ENCODE measurements around the gene MAP3K6.

DNA sequence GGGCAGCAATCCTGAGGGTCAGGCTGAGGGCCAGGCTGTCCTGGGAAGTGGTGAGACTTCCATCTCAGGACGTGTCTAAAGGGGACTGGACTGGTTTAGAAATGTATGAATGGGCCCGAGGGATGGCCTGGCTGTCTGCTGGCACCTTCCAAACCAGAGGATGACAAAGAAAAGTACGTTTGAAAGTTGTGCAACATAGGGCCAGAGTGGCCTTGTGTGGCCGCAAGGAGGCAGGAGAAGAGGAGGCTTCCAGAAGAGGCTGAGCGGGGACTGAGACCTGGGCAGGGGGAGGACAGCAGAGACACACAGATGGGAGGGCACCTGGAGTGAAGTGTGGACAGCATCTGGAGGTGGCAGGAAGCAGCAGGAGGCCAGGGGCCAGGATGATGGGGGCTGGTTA, 27.5 kb downstream of the MAP3K6 start:
- TF ChIP-seq, protein P1, sequence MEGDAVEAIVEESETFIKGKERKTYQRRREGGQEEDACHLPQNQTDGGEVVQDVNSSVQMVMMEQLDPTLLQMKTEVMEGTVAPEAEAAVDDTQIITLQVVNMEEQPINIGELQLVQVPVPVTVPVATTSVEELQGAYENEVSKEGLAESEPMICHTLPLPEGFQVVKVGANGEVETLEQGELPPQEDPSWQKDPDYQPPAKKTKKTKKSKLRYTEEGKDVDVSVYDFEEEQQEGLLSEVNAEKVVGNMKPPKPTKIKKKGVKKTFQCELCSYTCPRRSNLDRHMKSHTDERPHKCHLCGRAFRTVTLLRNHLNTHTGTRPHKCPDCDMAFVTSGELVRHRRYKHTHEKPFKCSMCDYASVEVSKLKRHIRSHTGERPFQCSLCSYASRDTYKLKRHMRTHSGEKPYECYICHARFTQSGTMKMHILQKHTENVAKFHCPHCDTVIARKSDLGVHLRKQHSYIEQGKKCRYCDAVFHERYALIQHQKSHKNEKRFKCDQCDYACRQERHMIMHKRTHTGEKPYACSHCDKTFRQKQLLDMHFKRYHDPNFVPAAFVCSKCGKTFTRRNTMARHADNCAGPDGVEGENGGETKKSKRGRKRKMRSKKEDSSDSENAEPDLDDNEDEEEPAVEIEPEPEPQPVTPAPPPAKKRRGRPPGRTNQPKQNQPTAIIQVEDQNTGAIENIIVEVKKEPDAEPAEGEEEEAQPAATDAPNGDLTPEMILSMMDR (IDR thresholded peaks at IDR 0.05; ENCODE audit: low read length): no peak
- TF ChIP-seq EZH2phosphoT487 (IDR thresholded peaks at IDR 0.05; ENCODE audit: low read length): no peak
- TF ChIP-seq EZH2 (optimal IDR thresholded peaks at IDR 0.05; ENCODE audit: low read depth, low read length): no peak

Data from MM.1S (cell line).